ENCODE data around the gene CDH4. TPM values are rescaled to one million over a fixed set of nuclear protein-coding genes. Genes with fewer than 3 reads are reported as not detected.

CDH4 gene
- total RNA-seq, 1 donor from 2014 or later, result 0.99 TPM

- H3K9me3 Mint-ChIP-seq (ENCODE audit: low read depth), result no peaks in the 10 kb centered on the region
- peaks cover 10% of the 10 kb centered on the region for H3K27me3 Mint-ChIP-seq (ENCODE audit: low read depth)
- H3K27ac Mint-ChIP-seq (ENCODE audit: unreplicated experiment), result no peak overlapping the region
- TF ChIP-seq CTCF (IDR thresholded peaks at IDR 0.05), result no peak
- DNase-seq (ENCODE audit: low spot score), result no peak
- no peak overlapping the region for H3K4me3 Mint-ChIP-seq (ENCODE audit: unreplicated experiment)
- no peaks in the 10 kb centered on the region for H3K4me1 Mint-ChIP-seq (ENCODE audit: low read depth)
- no peaks in the 10 kb centered on the region for H3K36me3 Mint-ChIP-seq (ENCODE audit: low read depth)
Measured at GRCh38 chr20:61861054-61861841, 609.2 kb downstream of the CDH4 start.

- H3K27me3 Mint-ChIP-seq (ENCODE audit: low read depth), result peaks cover 14% of the 10 kb centered on the region
- H3K4me1 Mint-ChIP-seq (ENCODE audit: low read depth), result no peaks in the 10 kb centered on the region
- H3K9me3 Mint-ChIP-seq (ENCODE audit: low read depth), result no peaks in the 10 kb centered on the region
- no peak overlapping the region for H3K27ac Mint-ChIP-seq (ENCODE audit: unreplicated experiment)
- no peak overlapping the region for H3K4me3 Mint-ChIP-seq (ENCODE audit: unreplicated experiment)
- no peak for DNase-seq (ENCODE audit: low spot score)
- no peaks in the 10 kb centered on the region for H3K36me3 Mint-ChIP-seq (ENCODE audit: low read depth)
- no peak for TF ChIP-seq CTCF (IDR thresholded peaks at IDR 0.05)
Measured at GRCh38 chr20:61861858-61862257, 609.8 kb downstream of the CDH4 start.

GRCh38 chr20:61862881-61863280 lies 610.8 kb downstream of the CDH4 start:
- Mint-ChIP-seq H3K9me3 (ENCODE audit: low read depth) (no peaks in the 10 kb centered on the region), H3K4me3 (ENCODE audit: unreplicated experiment) (no peak overlapping the region), H3K27ac (ENCODE audit: unreplicated experiment) (no peak overlapping the region), H3K4me1 (ENCODE audit: low read depth) (no peaks in the 10 kb centered on the region), H3K36me3 (ENCODE audit: low read depth) (no peaks in the 10 kb centered on the region), H3K27me3 (ENCODE audit: low read depth) (peaks cover 17% of the 10 kb centered on the region)
- DNase-seq (ENCODE audit: low spot score), result no peak
- no peak for TF ChIP-seq CTCF (IDR thresholded peaks at IDR 0.05)

GRCh38 chr20:61864481-61864880 lies 612.4 kb downstream of the CDH4 start:
- Mint-ChIP-seq H3K27ac (ENCODE audit: unreplicated experiment) (no peak overlapping the region), H3K4me1 (ENCODE audit: low read depth) (no peaks in the 10 kb centered on the region), H3K9me3 (ENCODE audit: low read depth) (no peaks in the 10 kb centered on the region), H3K36me3 (ENCODE audit: low read depth) (no peaks in the 10 kb centered on the region), H3K4me3 (ENCODE audit: unreplicated experiment) (no peak overlapping the region), H3K27me3 (ENCODE audit: low read depth) (peaks cover 20% of the 10 kb centered on the region)
- TF ChIP-seq CTCF (IDR thresholded peaks at IDR 0.05), result no peak
- no peak for DNase-seq (ENCODE audit: low spot score)

GRCh38 chr20:61865353-61865752 lies 613.3 kb downstream of the CDH4 start:
- no peaks in the 10 kb centered on the region for H3K36me3 Mint-ChIP-seq (ENCODE audit: low read depth)
- peaks cover 18% of the 10 kb centered on the region for H3K27me3 Mint-ChIP-seq (ENCODE audit: low read depth)
- no peak overlapping the region for H3K4me3 Mint-ChIP-seq (ENCODE audit: unreplicated experiment)
- TF ChIP-seq CTCF (IDR thresholded peaks at IDR 0.05), result no peak
- DNase-seq (ENCODE audit: low spot score), result no peak
- H3K4me1 Mint-ChIP-seq (ENCODE audit: low read depth), result no peaks in the 10 kb centered on the region
- no peak overlapping the region for H3K27ac Mint-ChIP-seq (ENCODE audit: unreplicated experiment)
- no peaks in the 10 kb centered on the region for H3K9me3 Mint-ChIP-seq (ENCODE audit: low read depth)
